Measurements from ENCODE around the gene MRPL27.

The MRPL27 gene

GRCh38 chr17:50382931-50383330 is 9.9 kb upstream of the MRPL27 start:
- DNase-seq (ENCODE audit: low read depth): no peak

GRCh38 chr17:50381920-50382319 is 8.9 kb upstream of the MRPL27 start:
- no peak for DNase-seq (ENCODE audit: low read depth)

- DNase-seq (ENCODE audit: low read depth): no peak
Observed at GRCh38 chr17:50381260-50381815, 8.4 kb upstream of the MRPL27 start.

GRCh38 chr17:50380369-50381259 is 7.6 kb upstream of the MRPL27 start:
- DNase-seq (ENCODE audit: low read depth): no peak

- DNase-seq (ENCODE audit: low read depth): no peak
Observed at GRCh38 chr17:50379351-50380132, 6.6 kb upstream of the MRPL27 start.

GRCh38 chr17:50375858-50376538 is 3.0 kb upstream of the MRPL27 start:
- no peak for DNase-seq (ENCODE audit: low read depth)

- no peak for DNase-seq (ENCODE audit: low read depth)
Observed at GRCh38 chr17:50373705-50374104, 721 bp upstream of the MRPL27 start.

GRCh38 chr17:50372222-50372757 is 694 bp downstream of the MRPL27 start:
- DNase-seq (ENCODE audit: low read depth): no peak

GRCh38 chr17:50371526-50371925 is 1.5 kb downstream of the MRPL27 start:
- DNase-seq (ENCODE audit: low read depth): no peak

- DNase-seq (ENCODE audit: low read depth): no peak
Observed at GRCh38 chr17:50370052-50370451, 2.9 kb downstream of the MRPL27 start.

GRCh38 chr17:50367401-50367800 is 5.6 kb downstream of the MRPL27 start:
- no peak for DNase-seq (ENCODE audit: low read depth)

- no peak for DNase-seq (ENCODE audit: low read depth)
Observed at GRCh38 chr17:50365649-50366393, 7.2 kb downstream of the MRPL27 start.

GRCh38 chr17:50365165-50365564 is 7.8 kb downstream of the MRPL27 start:
- no peak for DNase-seq (ENCODE audit: low read depth)

GRCh38 chr17:50364715-50365114 is 8.3 kb downstream of the MRPL27 start:
- no peak for DNase-seq (ENCODE audit: low read depth)

GRCh38 chr17:50364061-50364458 is 8.9 kb downstream of the MRPL27 start:
- no peak for DNase-seq (ENCODE audit: low read depth)

GRCh38 chr17:50363217-50364060 is 9.5 kb downstream of the MRPL27 start:
- no peak for DNase-seq (ENCODE audit: low read depth)

- DNase-seq (ENCODE audit: low read depth): no peak
Observed at GRCh38 chr17:50362661-50363060, 10.3 kb downstream of the MRPL27 start.

GRCh38 chr17:50361561-50362480 is 11.2 kb downstream of the MRPL27 start:
- peak; percentile 83 for DNase-seq (ENCODE audit: low read depth)

- DNase-seq (ENCODE audit: low read depth): no peak
Observed at GRCh38 chr17:50360486-50361115, 12.4 kb downstream of the MRPL27 start.

Measured in CMK (cell line).